Astrocyte of the cerebellum (primary cell): Measurements from ENCODE around the gene HEPHL1.

ENCODE experiments used
- DNase-seq: peaks from one replicate; pipeline ENCODE4 v3.0.0-alpha.2; 2011; ENCODE audit warnings: low read depth
- H3K4me3 ChIP-seq: 2 replicates; pipeline ENCODE4 v1.5.1; 2011; ENCODE audit warnings: mild to moderate bottlenecking, low read depth, low read length, moderate library complexity
- CTCF ChIP-seq: IDR thresholded peaks from 2 replicates; pipeline ENCODE4 v1.5.1; 2012; ENCODE audit warnings: low read length, low read depth, moderate library complexity, mild to moderate bottlenecking; ENCODE audit errors: missing control alignments
- in situ Hi-C: cut with HindIII; loops from 2 replicates; pipeline ENCODE4 v1.10.0; 2017; ENCODE audit warnings: low sequenced_read_pairs

HEPHL1 gene

GRCh38 chr11:94120946-94121345, 99.8 kb downstream of the HEPHL1 start:
- DNase-seq: peak; percentile 32
- in situ Hi-C loops: no loop called here
- TF ChIP-seq CTCF: no peak
- no peak overlapping the region for H3K4me3 ChIP-seq

- no peak for DNase-seq
- no peak for TF ChIP-seq CTCF
- in situ Hi-C loops: no loop called here
- H3K4me3 ChIP-seq: no peak overlapping the region
Measured at GRCh38 chr11:94125407-94126115, 104.4 kb downstream of the HEPHL1 start.

- TF ChIP-seq CTCF: no peak
- DNase-seq: no peak
- in situ Hi-C loops: no loop called here
- peak overlapping the region; percentile 73 for H3K4me3 ChIP-seq
Measured at GRCh38 chr11:94127638-94128037, 106.5 kb downstream of the HEPHL1 start.

GRCh38 chr11:94128291-94128745, 107.2 kb downstream of the HEPHL1 start:
- peak overlapping the region; percentile 73 for H3K4me3 ChIP-seq
- DNase-seq: no peak
- TF ChIP-seq CTCF: no peak
- in situ Hi-C loops: no loop called here

GRCh38 chr11:94128746-94129511, 107.8 kb downstream of the HEPHL1 start, which contains the start of gene PANX1:
TSS of gene PANX1 (plus strand) at chr11:94128841. CDS start at chr11:94129313, 472 bp downstream.
- TF ChIP-seq CTCF: no peak
- peak; percentile 46 for DNase-seq
- peak within 1 kb of the TSS; percentile 73 for H3K4me3 ChIP-seq
- in situ Hi-C loops: no loop called here

GRCh38 chr11:94129512-94130297, 108.6 kb downstream of the HEPHL1 start:
- no peak for DNase-seq
- peak overlapping the region; percentile 73 for H3K4me3 ChIP-seq
- in situ Hi-C loops: no loop called here
- TF ChIP-seq CTCF: no peak
